Activated naive CD4-positive, alpha-beta T cell treated with anti-CD3 and anti-CD28 coated beads, Interleukin-2, amount 10 ng/mL, durations not matched to agents 5 hours and 36 hours (primary cell): ENCODE data around the gene EPHA3. TPM values are rescaled to one million over a fixed set of nuclear protein-coding genes. Genes with fewer than 3 reads are reported as not detected.

Source experiments
- total RNA-seq, 2 experiments: library from RNA; stranded (reverse); gene quantifications; one replicate each; pipeline ENCODE4 v1.2.3, GENCODE V29; 2021

EPHA3 gene
- under 1 TPM; 0.05 to 0.12 TPM for total RNA-seq

GRCh38 chr3:89107461-89108290, at the start of gene EPHA3:
TSS of gene EPHA3 (plus strand) at chr3:89107621. CDS start at chr3:89107749, 128 bp downstream.

